HEK293 (cell line): ENCODE data around the gene ADCY3.
A peak's percentile ranks its signal among the peaks of the same experiment; 100 is the strongest.

Source experiments
- CTCF ChIA-PET: fragments of 350-600 bp; formaldehyde crosslinking; extraction: SDS; loops from one replicate; lab custom pipeline; 2021; ENCODE audit warnings: antibody characterized with exemption; lab: Yijun Ruan, JAX
- POLR2A ChIA-PET: fragments of 300-600 bp; formaldehyde crosslinking; extraction: SDS; loops from one replicate; lab custom pipeline; 2020; ENCODE audit warnings: antibody characterized with exemption, inconsistent platforms; lab: Yijun Ruan, JAX
- H3K27ac ChIP-seq: fragments of 200-500 bp; sonication (Bioruptor generic); 2 replicates; pipeline ENCODE4 v1.5.1; 2014; ENCODE audit warnings: low read depth, low read length, control low read depth, inconsistent platforms; ENCODE audit errors: extremely low read depth
- H3K36me3 ChIP-seq, 2 experiments: fragments of 200-500 bp in 1 of 2; sonication (Bioruptor generic) in 1 of 2; 1 replicate in 1 of 2; 2 replicates in 1 of 2; pipeline ENCODE4 v1.5.1; 2014 to 2017; ENCODE audit warnings: inconsistent platforms in 2 of 2, low read length in 2 of 2; ENCODE audit not compliant: control insufficient read depth in 2 of 2, insufficient read depth in 1 of 2
- H3K4me1 ChIP-seq: fragments of 200-500 bp; sonication (Bioruptor generic); 2 replicates; pipeline ENCODE4 v1.5.1; 2014; ENCODE audit warnings: mild to moderate bottlenecking, low read length, inconsistent platforms; ENCODE audit not compliant: control insufficient read depth, insufficient read depth
- H3K4me3 ChIP-seq: 2 replicates; pipeline ENCODE4 v1.5.1; 2011; ENCODE audit warnings: low read depth, mild to moderate bottlenecking, control low read depth, low read length, moderate library complexity
- H3K9me3 ChIP-seq: fragments of 200-500 bp; sonication (Bioruptor generic); 2 replicates; pipeline ENCODE4 v1.5.1; 2014; ENCODE audit warnings: low read depth, low read length, inconsistent platforms; ENCODE audit not compliant: control insufficient read depth, insufficient read depth
- GLI2 ChIP-seq: fragments of 450-650 bp; formaldehyde crosslinking; IDR thresholded peaks from 2 replicates; pipeline ENCODE4; 2017; ENCODE audit warnings: missing biosample characterization, missing genetic modification characterization, low read depth, borderline replicate concordance
- GLIS1 ChIP-seq: fragments of 450-650 bp; formaldehyde crosslinking; IDR thresholded peaks from 2 replicates; pipeline ENCODE4 v1.5.1; 2016; ENCODE audit warnings: missing biosample characterization, missing genetic modification characterization
- HOXA7 ChIP-seq: sonication (generic); formaldehyde crosslinking; IDR thresholded peaks from 2 replicates; pipeline ENCODE4 v1.8.1; 2022; ENCODE audit warnings: missing genetic modification reagents, borderline replicate concordance
- KLF16 ChIP-seq: fragments of 450-650 bp; formaldehyde crosslinking; IDR thresholded peaks from 2 replicates; pipeline ENCODE4 v1.5.1; 2017; ENCODE audit warnings: missing biosample characterization, missing genetic modification characterization
- MYNN ChIP-seq: fragments of 450-650 bp; formaldehyde crosslinking; IDR thresholded peaks from 2 replicates; pipeline ENCODE4 v1.5.1; 2016; ENCODE audit warnings: missing biosample characterization, missing genetic modification characterization, borderline replicate concordance
- SALL2 ChIP-seq: fragments of 450-650 bp; formaldehyde crosslinking; IDR thresholded peaks from 2 replicates; pipeline ENCODE4 v1.5.0; 2017; ENCODE audit warnings: missing biosample characterization, mild to moderate bottlenecking, missing genetic modification characterization, borderline replicate concordance
- SCRT1 ChIP-seq: fragments of 450-650 bp; formaldehyde crosslinking; IDR thresholded peaks from 2 replicates; pipeline ENCODE4 v1.5.1; 2016; ENCODE audit warnings: missing biosample characterization, missing genetic modification characterization, borderline replicate concordance
- TRIM28 ChIP-seq: IDR thresholded peaks from 2 replicates; pipeline ENCODE4 v1.6.1; 2011; ENCODE audit warnings: low read length, control low read depth, borderline replicate concordance
- ZIC2 ChIP-seq: fragments of 450-650 bp; formaldehyde crosslinking; IDR thresholded peaks from 2 replicates; pipeline ENCODE4 v1.5.1; 2016; ENCODE audit warnings: missing biosample characterization, missing genetic modification characterization
- ZNF140 ChIP-seq: fragments of 450-650 bp; formaldehyde crosslinking; IDR thresholded peaks from 2 replicates; pipeline ENCODE4 v1.5.1; 2016; ENCODE audit warnings: missing biosample characterization, missing genetic modification characterization
- ZNF211 ChIP-seq: fragments of 450-650 bp; formaldehyde crosslinking; IDR thresholded peaks from 2 replicates; pipeline ENCODE4 v1.5.1; 2016; ENCODE audit warnings: low read depth, missing biosample characterization, missing genetic modification characterization
- ZNF311 ChIP-seq: fragments of 450-650 bp; formaldehyde crosslinking; IDR thresholded peaks from 2 replicates; pipeline ENCODE4 v1.5.1; 2017; ENCODE audit warnings: missing biosample characterization, missing genetic modification characterization, borderline replicate concordance
- ZNF501 ChIP-seq: fragments of 450-650 bp; formaldehyde crosslinking; IDR thresholded peaks from 2 replicates; pipeline ENCODE4 v1.5.1; 2016; ENCODE audit warnings: missing biosample characterization, missing genetic modification characterization
- ZNF548 ChIP-seq: fragments of 450-650 bp; formaldehyde crosslinking; IDR thresholded peaks from 2 replicates; pipeline ENCODE4 v1.5.1; 2016; ENCODE audit warnings: missing biosample characterization, missing genetic modification characterization
- ZNF558 ChIP-seq: fragments of 450-650 bp; formaldehyde crosslinking; IDR thresholded peaks from 2 replicates; pipeline ENCODE4 v1.5.1; 2016; ENCODE audit warnings: missing biosample characterization, missing genetic modification characterization
- ZNF629 ChIP-seq: fragments of 450-650 bp; formaldehyde crosslinking; IDR thresholded peaks from 2 replicates; pipeline ENCODE4 v1.5.1; 2017; ENCODE audit warnings: missing biosample characterization, missing genetic modification characterization
- ZNF768 ChIP-seq: fragments of 450-650 bp; formaldehyde crosslinking; IDR thresholded peaks from 2 replicates; pipeline ENCODE4 v1.5.1; 2018; ENCODE audit warnings: missing biosample characterization, mild to moderate bottlenecking, missing genetic modification characterization
- ZNF843 ChIP-seq: fragments of 450-650 bp; formaldehyde crosslinking; IDR thresholded peaks from 2 replicates; pipeline ENCODE4 v1.5.1; 2016; ENCODE audit warnings: missing biosample characterization, missing genetic modification characterization
- ZSCAN23 ChIP-seq: fragments of 450-650 bp; formaldehyde crosslinking; IDR thresholded peaks from 2 replicates; pipeline ENCODE4 v1.5.1; 2016; ENCODE audit warnings: missing biosample characterization, missing genetic modification characterization
- TF ChIP-seq, protein P1 (sequence below): fragments of 450-650 bp; formaldehyde crosslinking; IDR thresholded peaks from 2 replicates; pipeline ENCODE4 v1.5.1; 2016; ENCODE audit warnings: missing biosample characterization, missing genetic modification characterization
- TF ChIP-seq, protein P2 (sequence below): fragments of 450-650 bp; formaldehyde crosslinking; IDR thresholded peaks from 2 replicates; pipeline ENCODE4 v1.5.1; 2017; ENCODE audit warnings: missing biosample characterization, missing genetic modification characterization

ADCY3 gene

DNA sequence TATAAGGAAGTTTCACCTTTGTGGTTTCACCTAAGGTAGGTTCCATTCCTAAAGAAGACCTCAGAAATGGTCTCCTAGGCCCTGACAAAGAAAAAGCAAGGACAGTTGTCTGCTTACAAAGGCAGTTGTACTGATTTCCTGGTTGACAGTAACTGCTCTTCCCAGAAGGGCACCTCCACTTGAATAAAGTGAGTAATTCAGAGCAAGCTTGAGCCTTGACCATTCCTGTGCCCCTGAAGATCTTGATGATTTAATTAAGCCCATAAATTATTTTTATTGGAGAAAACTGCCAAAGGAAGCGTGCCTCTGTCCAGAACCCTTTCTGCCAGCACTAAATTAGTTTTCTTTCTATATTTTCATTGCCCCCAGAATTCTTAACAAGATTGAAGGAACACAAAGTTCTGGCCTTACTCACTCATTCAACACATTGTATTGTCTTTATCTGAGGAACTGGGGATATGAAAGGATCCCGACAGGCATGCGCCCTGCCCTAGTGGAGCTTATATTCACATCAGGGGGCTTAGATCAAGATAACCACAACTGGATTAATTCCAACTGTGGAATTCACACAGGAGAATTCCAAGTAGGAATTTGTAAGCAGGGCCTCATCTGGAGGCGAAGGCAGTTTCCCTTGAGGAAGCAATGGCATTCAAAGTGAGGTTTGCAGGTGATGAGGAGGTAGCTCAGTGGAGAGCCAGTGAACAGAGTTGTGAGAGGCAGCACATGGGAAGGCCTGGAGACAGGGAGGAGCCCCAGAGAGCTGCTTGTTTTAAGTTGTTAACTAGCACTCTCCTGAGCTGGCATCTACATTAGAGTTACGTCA is 148.1 kb downstream of the ADCY3 start:
- peaks cover 0 to 18% of the 10 kb centered on the region in 2 experiments; a peak in 1 of 3 replicates for H3K36me3 ChIP-seq
- H3K4me1 ChIP-seq: no peaks in the 10 kb centered on the region
- CTCF ChIA-PET: interaction anchor here (0.6 to 1.0 kb wide), 3 partner anchors 12 to 229 kb away, joined by 3 to 4 read pairs (median 3); no protein-coding TSS in a partner anchor
- H3K27ac ChIP-seq: no peak overlapping the region
- H3K4me3 ChIP-seq: no peak overlapping the region
- TF ChIP-seq ZNF501 (tag by site-specific recombination) (no peak), ZNF311 (no peak), TRIM28 (peak; percentile 70; the same call in 1 of the 2 replicates), ZIC2 (tag by site-specific recombination) (peak; percentile 42; the same call in 1 of the 2 replicates), GLIS1 (tag by site-specific recombination) (peak; percentile 69)
- H3K9me3 ChIP-seq: no peaks in the 10 kb centered on the region
- POLR2A ChIA-PET: interaction anchor here (1.0 kb wide), 1 partner anchor 21 kb away, joined by 5 read pairs; the partner anchor contains the start of genes CENPO and PTRHD1

DNA sequence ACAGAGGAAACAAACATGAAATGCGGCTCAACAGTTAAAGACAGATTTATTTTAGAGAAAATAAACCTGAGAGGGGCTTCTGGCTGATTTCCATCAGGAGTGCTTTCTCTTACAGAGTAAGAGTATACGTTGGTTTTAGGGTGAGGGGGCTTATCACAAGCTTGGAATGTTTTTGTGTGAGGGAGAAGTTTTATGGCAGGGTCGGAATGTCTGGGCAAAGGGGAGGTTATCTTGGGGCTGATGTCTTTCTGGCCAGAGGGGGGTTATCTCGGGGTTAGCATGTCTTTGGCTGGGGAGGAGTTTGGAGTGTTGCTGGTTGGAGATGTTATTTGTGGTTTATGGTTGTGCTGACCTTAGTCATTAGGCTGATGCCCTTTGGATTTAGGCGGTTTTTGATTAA is 149.0 kb downstream of the ADCY3 start:
- ChIA-PET POLR2A (no interaction called here), CTCF (interaction anchor here (1.6 kb wide), 1 partner anchor 10 kb away, joined by 3 read pairs; no protein-coding TSS in a partner anchor)
- H3K4me1 ChIP-seq: no peaks in the 10 kb centered on the region

More for the DNA sequence above, 149.0 kb downstream of the ADCY3 start:
- Histone ChIP-seq H3K36me3 (peaks cover 0 to 18% of the 10 kb centered on the region in 2 experiments; a peak in 1 of 3 replicates), H3K4me3 (no peak overlapping the region), H3K9me3 (no peaks in the 10 kb centered on the region), H3K27ac (no peak overlapping the region)
- TF ChIP-seq, protein P1, sequence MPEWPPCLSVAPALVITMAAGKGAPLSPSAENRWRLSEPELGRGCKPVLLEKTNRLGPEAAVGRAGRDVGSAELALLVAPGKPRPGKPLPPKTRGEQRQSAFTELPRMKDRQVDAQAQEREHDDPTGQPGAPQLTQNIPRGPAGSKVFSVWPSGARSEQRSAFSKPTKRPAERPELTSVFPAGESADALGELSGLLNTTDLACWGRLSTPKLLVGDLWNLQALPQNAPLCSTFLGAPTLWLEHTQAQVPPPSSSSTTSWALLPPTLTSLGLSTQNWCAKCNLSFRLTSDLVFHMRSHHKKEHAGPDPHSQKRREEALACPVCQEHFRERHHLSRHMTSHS (tag by site-specific recombination): no peak
- TF ChIP-seq GLI2: no peak
- no peak for TF ChIP-seq ZNF548 (tag by site-specific recombination)
- no peak for TF ChIP-seq MYNN (tag by site-specific recombination)
- TF ChIP-seq ZNF629 (tag by site-specific recombination): no peak
- TF ChIP-seq TRIM28: no peak
- TF ChIP-seq ZNF843 (tag by site-specific recombination): no peak
- TF ChIP-seq, protein P2, sequence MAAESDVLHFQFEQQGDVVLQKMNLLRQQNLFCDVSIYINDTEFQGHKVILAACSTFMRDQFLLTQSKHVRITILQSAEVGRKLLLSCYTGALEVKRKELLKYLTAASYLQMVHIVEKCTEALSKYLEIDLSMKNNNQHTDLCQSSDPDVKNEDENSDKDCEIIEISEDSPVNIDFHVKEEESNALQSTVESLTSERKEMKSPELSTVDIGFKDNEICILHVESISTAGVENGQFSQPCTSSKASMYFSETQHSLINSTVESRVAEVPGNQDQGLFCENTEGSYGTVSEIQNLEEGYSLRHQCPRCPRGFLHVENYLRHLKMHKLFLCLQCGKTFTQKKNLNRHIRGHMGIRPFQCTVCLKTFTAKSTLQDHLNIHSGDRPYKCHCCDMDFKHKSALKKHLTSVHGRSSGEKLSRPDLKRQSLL (tag by site-specific recombination): no peak
- no peak for TF ChIP-seq ZSCAN23 (tag by site-specific recombination)
- no peak for TF ChIP-seq ZNF768 (tag by site-specific recombination)
- TF ChIP-seq SCRT1 (tag by site-specific recombination): no peak
- no peak for TF ChIP-seq ZNF140
- no peak for TF ChIP-seq HOXA7
- TF ChIP-seq KLF16: no peak
- no peak for TF ChIP-seq ZNF211 (tag by site-specific recombination)
- TF ChIP-seq ZNF558 (tag by site-specific recombination): no peak
- TF ChIP-seq SALL2 (tag by site-specific recombination): no peak
